ENCODE data around the gene NPTN. TPM values are rescaled to one million over a fixed set of nuclear protein-coding genes. Genes with fewer than 3 reads are reported as not detected.

NPTN gene
- total and polyA plus RNA-seq, 11 donors: 89.3 to 264 (median 197) TPM

DNA sequence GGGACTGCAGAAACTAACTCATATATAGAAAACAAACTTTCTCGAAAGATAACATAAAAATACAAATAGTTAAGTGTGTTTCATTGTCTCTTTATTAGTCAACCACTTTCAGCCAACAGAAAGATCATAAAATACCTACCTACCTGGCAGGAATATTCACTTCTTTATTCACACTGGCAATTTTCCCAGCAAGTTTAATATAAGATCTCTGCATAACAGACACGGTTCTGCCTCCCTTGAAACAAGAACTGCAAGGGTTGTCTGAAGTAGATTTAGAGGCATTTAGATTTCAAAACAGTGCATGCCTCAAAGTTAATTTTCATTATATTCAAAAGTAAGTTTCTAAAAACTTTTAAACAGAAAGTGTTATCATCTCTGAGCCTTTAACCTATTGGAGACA lies 7.1 kb downstream of the NPTN start:
- intact Hi-C loops (cut with DNase I): no loop called here
- TF ChIP-seq, protein P1, sequence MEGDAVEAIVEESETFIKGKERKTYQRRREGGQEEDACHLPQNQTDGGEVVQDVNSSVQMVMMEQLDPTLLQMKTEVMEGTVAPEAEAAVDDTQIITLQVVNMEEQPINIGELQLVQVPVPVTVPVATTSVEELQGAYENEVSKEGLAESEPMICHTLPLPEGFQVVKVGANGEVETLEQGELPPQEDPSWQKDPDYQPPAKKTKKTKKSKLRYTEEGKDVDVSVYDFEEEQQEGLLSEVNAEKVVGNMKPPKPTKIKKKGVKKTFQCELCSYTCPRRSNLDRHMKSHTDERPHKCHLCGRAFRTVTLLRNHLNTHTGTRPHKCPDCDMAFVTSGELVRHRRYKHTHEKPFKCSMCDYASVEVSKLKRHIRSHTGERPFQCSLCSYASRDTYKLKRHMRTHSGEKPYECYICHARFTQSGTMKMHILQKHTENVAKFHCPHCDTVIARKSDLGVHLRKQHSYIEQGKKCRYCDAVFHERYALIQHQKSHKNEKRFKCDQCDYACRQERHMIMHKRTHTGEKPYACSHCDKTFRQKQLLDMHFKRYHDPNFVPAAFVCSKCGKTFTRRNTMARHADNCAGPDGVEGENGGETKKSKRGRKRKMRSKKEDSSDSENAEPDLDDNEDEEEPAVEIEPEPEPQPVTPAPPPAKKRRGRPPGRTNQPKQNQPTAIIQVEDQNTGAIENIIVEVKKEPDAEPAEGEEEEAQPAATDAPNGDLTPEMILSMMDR (IDR thresholded peaks at IDR 0.05): no peak
- TF ChIP-seq POLR2A (IDR thresholded peaks at IDR 0.05): no peak
- no peak for ATAC-seq
- Histone ChIP-seq H3K36me3 (no peaks in the 10 kb centered on the region), H3K27me3 (no peaks in the 10 kb centered on the region), H3K9me3 (no peaks in the 10 kb centered on the region), H3K4me1 (peaks cover 6 to 99% (median 80%) of the 10 kb centered on the region in 12 donors), H3K4me3 (no peak overlapping the region), H3K27ac (peak overlapping the region in 1 of 12 donors; percentile 1)
- DNase-seq: no peak
- WGBS, 4 donors: 57 to 63% (median 62%) methylated on average over 2 of the region's 2 CpGs

DNA sequence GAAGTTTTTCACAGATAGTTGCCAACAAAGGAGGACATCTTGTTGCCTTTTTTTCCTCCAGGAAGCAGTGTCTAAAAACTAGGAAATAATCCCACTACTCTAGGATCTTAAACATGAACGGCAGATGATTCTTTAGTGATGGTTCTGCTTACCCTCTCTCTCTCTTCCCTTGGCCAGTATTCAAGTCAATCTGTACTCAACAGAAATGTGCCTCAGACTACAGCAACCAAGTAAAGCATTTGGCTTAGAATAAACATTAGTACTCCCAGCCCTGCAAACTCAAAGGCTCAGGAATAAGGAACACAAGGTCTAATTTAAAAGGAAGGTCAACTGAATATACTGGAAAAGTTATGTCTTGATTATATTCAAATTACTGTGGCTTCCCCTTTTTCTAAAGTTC lies 8.7 kb downstream of the NPTN start:
- ATAC-seq (peak in 3 of 4 donors; percentile 52 to 62 (median 58)), DNase-seq (no peak)
- no peak overlapping the region for H3K27ac ChIP-seq
- TF ChIP-seq POLR2A (IDR thresholded peaks at IDR 0.05): no peak
- TF ChIP-seq, protein P1 (IDR thresholded peaks at IDR 0.05): no peak
- H3K4me1 ChIP-seq: peaks cover 3 to 99% (median 78%) of the 10 kb centered on the region in 12 donors
- H3K9me3 ChIP-seq: no peaks in the 10 kb centered on the region
- 0 to 16% (median 5%) methylated on average over 1 of the region's 1 CpG for WGBS, 4 donors
- H3K36me3 ChIP-seq: no peaks in the 10 kb centered on the region
- intact Hi-C loops (cut with DNase I): no loop called here
- H3K4me3 ChIP-seq: no peak overlapping the region
- no peaks in the 10 kb centered on the region for H3K27me3 ChIP-seq

DNA sequence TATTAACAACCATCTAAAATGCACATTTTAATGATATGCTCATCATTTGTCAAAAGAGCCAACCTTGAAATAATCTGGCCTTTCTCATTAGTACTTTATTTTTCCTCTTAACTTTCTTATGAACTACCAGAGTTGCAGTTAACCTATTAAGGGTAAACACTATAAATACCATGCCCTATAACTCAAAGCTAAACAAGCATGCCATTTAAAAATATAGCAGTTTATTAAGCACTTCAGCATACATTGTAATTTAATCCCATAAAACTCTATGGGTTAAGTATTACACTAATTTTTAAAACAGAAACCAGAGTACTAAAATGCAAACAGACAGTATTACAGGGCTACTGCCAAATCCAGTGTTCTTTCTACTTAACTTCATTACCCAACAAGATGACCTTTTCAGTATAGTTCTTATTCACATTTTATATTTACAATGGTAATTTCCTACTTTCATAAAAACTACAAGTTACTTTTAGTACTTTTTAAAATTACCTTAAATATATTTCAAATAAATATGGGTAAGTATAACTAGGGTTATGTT lies 11.8 kb downstream of the NPTN start:
- H3K27me3 ChIP-seq: no peaks in the 10 kb centered on the region
- peaks cover 0 to 87% (median 62%) of the 10 kb centered on the region in 12 donors for H3K4me1 ChIP-seq
- TF ChIP-seq, protein P1 (IDR thresholded peaks at IDR 0.05): no peak
- no peak for TF ChIP-seq POLR2A (IDR thresholded peaks at IDR 0.05)
- no peak overlapping the region for H3K27ac ChIP-seq
- intact Hi-C loops (cut with DNase I): no loop called here
- no peaks in the 10 kb centered on the region for H3K9me3 ChIP-seq
- no peak overlapping the region for H3K4me3 ChIP-seq
- DNase-seq: no peak
- no peaks in the 10 kb centered on the region for H3K36me3 ChIP-seq
- ATAC-seq: no peak

DNA sequence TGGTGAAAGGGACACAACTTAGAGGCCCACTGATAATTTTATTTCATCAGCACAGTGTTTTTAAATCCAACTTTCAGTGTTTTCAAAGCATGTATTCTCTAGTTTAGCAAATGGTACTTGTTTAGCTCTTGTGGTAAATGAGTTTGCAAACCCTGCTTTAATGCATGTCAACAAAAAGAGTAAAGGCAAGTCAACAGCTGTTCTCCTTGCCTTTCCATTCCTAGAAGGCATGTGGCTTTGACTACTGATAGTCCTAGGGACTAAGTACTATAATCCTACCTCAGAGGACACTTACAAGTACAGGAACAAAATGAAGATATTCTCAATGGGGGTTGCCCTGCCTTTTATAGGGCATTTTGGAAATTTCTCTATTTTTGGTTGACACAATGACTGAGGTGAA lies 13.1 kb downstream of the NPTN start:
- H3K36me3 ChIP-seq: no peaks in the 10 kb centered on the region
- peaks cover 0 to 87% (median 61%) of the 10 kb centered on the region in 12 donors for H3K4me1 ChIP-seq
- TF ChIP-seq POLR2A (IDR thresholded peaks at IDR 0.05): no peak
- TF ChIP-seq, protein P1 (IDR thresholded peaks at IDR 0.05): no peak
- ATAC-seq: no peak
- no peak overlapping the region for H3K4me3 ChIP-seq
- DNase-seq: no peak
- intact Hi-C loops (cut with DNase I): no loop called here
- H3K27me3 ChIP-seq: no peaks in the 10 kb centered on the region
- H3K27ac ChIP-seq: no peak overlapping the region
- H3K9me3 ChIP-seq: no peaks in the 10 kb centered on the region
